ENCODE measurements around the gene MAJIN. TPM values are rescaled to one million over a fixed set of nuclear protein-coding genes. Genes with fewer than 3 reads are reported as not detected.
A peak's percentile ranks its signal among the peaks of the same experiment; 100 is the strongest.

The MAJIN gene
- total and polyA plus RNA-seq, 5 experiments from 2014 or later = 0.48 to 2.4 (median 1.4) TPM; not detected in 1

DNA sequence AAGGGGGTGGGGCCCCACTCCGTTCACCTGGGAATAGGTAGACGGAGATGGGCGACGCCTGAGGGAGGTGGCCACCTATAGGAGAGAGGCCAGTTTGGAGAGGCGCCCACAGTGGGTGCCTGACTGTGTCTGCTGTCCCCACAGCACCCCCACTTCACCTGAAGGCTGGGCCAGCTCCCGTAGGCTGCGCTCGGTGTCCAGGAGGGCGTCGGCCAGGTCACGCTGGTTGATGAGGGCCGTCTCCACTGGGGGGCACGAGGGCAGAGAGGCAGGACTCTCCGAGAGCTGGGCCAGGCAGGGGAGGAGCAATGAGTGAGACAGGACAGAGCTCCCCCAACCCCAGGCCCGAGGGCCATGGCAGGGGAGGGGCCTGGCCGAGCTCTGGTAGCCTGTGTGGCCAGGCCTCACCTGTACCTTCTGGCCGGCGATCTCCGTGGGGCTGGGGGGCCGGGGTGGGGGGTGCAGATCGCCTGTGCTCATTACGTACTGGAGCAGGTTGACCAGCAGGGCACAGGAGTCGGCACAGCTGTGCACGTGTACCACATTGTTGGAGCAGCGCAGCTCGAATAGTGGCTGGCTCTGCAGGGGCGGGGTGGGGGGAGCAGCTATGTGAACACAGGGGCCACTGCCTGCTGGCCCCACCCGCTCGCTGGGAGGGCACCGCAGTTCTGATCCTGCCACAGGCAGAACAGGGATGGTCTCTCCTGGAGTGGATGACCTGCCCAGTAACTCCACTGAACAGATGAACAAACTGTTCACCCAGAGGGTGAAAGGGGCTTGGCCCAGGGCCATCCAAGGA is 69.6 kb downstream of the MAJIN start:
- no peak overlapping the region for H3K4me3 Mint-ChIP-seq
- no peaks in the 10 kb centered on the region for H3K9me3 Mint-ChIP-seq
- no peaks in the 10 kb centered on the region for H3K27me3 Mint-ChIP-seq
- DNase-seq (no peak), ATAC-seq (no peak)
- H3K36me3 Mint-ChIP-seq = peaks cover 0 to 54% (median 6%) of the 10 kb centered on the region in 3 donors
- peak overlapping the region in 3 of 10 donors; percentile 81 to 91 (median 87) for H3K27ac Mint-ChIP-seq
- POLR2A ChIA-PET = interaction anchor here (0.9 to 1.2 kb wide), 3 partner anchors 10 to 22 kb away, joined by 3 to 5 read pairs (median 4); no protein-coding TSS in a partner anchor
- peaks cover 9 to 19% (median 11%) of the 10 kb centered on the region in 4 donors for H3K4me1 Mint-ChIP-seq

DNA sequence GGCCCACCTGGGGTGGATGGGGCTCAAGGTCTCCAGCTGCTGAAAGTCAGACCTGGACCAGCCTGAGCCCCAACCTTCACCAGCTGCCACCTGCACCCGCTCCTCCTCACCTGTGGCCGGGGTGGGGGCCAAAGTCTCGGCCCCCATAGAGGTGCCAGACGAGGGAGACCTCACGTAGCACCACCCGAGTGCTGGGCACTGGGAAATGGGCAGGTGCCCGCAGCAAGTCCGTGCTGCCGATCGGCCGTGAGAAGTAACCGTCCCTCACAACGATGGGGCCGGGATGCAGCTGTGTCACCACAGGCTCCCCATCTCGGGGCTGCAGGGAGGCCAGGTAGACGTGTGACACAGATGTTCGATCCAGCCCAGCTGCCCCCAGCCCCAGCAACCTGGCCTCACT is 71.1 kb downstream of the MAJIN start:
- H3K4me3 Mint-ChIP-seq = no peak overlapping the region
- DNase-seq (no peak), ATAC-seq (peak in 1 of 2 donors; percentile 4)
- H3K9me3 Mint-ChIP-seq = no peaks in the 10 kb centered on the region
- peak overlapping the region in 2 of 10 donors; percentile 25 to 53 for H3K27ac Mint-ChIP-seq
- POLR2A ChIA-PET = interaction anchor here (45.7 kb wide), 1 partner anchor 44 kb away, joined by 2449 read pairs; the partner anchor contains the start of gene CDC42BPG
- peaks cover 9 to 19% (median 11%) of the 10 kb centered on the region in 4 donors for H3K4me1 Mint-ChIP-seq
- H3K36me3 Mint-ChIP-seq = peaks cover 0 to 63% (median 6%) of the 10 kb centered on the region in 3 donors
- no peaks in the 10 kb centered on the region for H3K27me3 Mint-ChIP-seq

DNA sequence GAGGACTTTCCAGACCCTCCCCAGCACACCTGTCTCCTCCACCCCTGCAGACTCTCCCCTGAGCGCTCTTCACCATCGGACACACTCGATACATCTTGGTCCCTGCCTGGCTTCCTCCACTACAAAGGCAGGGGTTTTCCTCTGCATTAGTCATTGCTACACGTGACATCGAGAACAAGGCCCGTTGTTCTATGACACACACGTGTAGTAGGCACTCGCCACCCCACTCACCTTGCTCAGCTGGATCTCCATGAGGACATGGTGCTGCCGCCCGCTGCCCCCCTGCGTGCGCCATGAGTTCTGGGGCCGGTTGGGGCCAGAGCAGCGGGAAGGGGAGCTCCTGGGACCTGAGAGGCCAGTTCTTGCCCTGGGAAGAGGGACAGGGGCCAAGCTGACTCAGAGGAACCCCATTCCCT is 71.6 kb downstream of the MAJIN start:
- peaks cover 0 to 63% (median 6%) of the 10 kb centered on the region in 3 donors for H3K36me3 Mint-ChIP-seq
- H3K4me1 Mint-ChIP-seq = peaks cover 9 to 19% (median 12%) of the 10 kb centered on the region in 4 donors
- ATAC-seq (peak; percentile 87 to 98), DNase-seq (peak in 7 of 10 donors; percentile 34 to 80 (median 44))
- H3K27ac Mint-ChIP-seq = peak overlapping the region; percentile 18 to 95 (median 82)
- peak overlapping the region in 7 of 10 donors; percentile 4 to 77 (median 40) for H3K4me3 Mint-ChIP-seq
- H3K9me3 Mint-ChIP-seq = no peaks in the 10 kb centered on the region
- POLR2A ChIA-PET = interaction anchor here (0.7 to 45.7 kb wide), 2 partner anchors 22 to 44 kb away, joined by 4 to 2449 read pairs; partner anchors contain the start of genes CDC42BPG and EHD1
- no peaks in the 10 kb centered on the region for H3K27me3 Mint-ChIP-seq

DNA sequence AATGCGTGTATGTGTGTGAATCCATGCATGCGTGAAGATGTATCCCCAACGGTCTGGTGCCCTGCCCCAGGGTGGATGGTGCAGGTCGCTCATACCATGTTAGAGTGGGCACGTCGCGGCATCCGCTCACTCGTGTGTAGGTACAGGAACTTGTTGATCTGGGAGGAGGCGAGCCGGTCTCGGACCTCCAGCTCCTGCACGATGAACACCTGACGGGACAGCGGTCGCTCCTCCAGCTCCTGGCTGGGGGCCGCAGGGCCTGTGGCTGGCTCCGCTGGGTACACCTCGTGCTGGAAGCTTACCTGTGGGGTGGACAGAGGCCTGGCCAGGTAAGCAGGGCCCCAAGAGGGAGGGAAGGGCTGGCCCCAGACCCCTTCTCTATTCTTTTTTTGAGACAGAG is 73.4 kb downstream of the MAJIN start:
- no peak for ATAC-seq
- POLR2A ChIA-PET = interaction anchor here (45.7 kb wide), 1 partner anchor 42 kb away, joined by 2449 read pairs; the partner anchor contains the start of gene CDC42BPG

DNA sequence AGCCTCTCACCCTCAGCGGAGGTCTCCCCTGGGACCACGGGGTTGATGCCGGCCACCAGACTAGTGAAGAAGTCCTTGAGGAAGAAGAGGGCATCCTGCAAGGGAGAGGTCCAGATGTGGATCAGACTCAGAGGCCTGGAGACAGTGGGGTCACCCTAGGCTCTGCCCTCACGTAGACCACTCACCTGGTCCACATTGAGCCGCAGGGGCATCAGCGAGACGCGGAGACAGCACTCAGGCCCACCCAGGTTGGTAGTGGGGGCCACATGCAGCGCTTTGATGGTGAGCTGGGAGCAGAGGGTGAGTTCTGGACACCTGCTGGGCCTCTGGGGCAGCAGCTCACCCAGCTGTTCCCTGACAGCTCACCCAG is 73.8 kb downstream of the MAJIN start:
- no peak overlapping the region for H3K4me3 Mint-ChIP-seq
- POLR2A ChIA-PET = interaction anchor here (45.7 kb wide), 1 partner anchor 42 kb away, joined by 2449 read pairs; the partner anchor contains the start of gene CDC42BPG
- peaks cover 0 to 50% (median 6%) of the 10 kb centered on the region in 3 donors for H3K36me3 Mint-ChIP-seq

More for the DNA sequence above, 73.4 kb downstream of the MAJIN start:
- Mint-ChIP-seq H3K9me3 (no peaks in the 10 kb centered on the region), H3K27ac (peak overlapping the region in 1 of 10 donors; percentile 79), H3K36me3 (peaks cover 0 to 51% (median 6%) of the 10 kb centered on the region in 3 donors), H3K4me3 (no peak overlapping the region), H3K27me3 (no peaks in the 10 kb centered on the region), H3K4me1 (peaks cover 12 to 25% (median 15%) of the 10 kb centered on the region in 4 donors)
- DNase-seq = no peak

DNA sequence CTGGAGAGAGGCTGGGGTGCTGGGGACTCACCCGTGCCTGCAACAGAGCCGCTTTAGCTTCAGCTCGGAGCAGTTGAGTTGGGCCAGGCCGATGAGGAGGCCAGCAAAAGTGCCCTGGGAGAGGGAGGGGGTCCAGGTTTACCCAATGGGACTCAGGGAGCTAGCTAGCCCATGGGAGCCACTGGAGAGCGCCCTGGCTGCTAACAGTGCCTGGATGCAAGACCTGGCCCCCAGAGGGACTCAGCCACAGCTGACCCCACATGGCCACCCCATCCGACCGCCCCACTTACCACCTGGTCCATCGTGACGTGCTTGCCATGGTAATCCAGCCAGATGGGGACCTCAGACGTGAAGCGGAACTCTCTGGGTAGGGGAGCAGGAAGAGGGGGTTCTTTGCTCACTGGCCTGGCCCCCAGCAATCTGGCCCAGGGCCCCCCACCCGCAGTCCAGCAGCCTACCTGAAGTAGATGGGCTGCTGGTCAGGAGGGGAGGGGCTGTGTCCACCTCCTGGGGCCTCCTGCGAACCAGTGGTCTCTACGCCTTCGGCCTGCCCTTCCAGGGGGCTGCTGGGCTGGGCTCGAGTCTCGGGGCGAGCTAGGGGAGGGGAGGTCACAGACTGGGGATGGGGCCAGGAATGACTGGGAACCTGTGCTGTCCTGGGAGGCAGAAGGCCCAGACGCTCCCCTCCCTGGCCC is 74.4 kb downstream of the MAJIN start:
- DNase-seq (no peak), ATAC-seq (no peak)
- Mint-ChIP-seq H3K27ac (peak overlapping the region in 1 of 10 donors; percentile 48), H3K4me1 (peaks cover 14 to 25% (median 15%) of the 10 kb centered on the region in 4 donors), H3K4me3 (no peak overlapping the region), H3K9me3 (no peaks in the 10 kb centered on the region), H3K36me3 (peaks cover 0 to 48% (median 6%) of the 10 kb centered on the region in 3 donors), H3K27me3 (no peaks in the 10 kb centered on the region)
- POLR2A ChIA-PET = interaction anchor here (45.7 kb wide), 1 partner anchor 41 kb away, joined by 2449 read pairs; the partner anchor contains the start of gene CDC42BPG

More for the DNA sequence above, 73.8 kb downstream of the MAJIN start:
- Mint-ChIP-seq H3K27ac (peak overlapping the region in 1 of 10 donors; percentile 79), H3K4me1 (peaks cover 12 to 25% (median 15%) of the 10 kb centered on the region in 4 donors), H3K9me3 (no peaks in the 10 kb centered on the region), H3K27me3 (no peaks in the 10 kb centered on the region)
- ATAC-seq (no peak), DNase-seq (no peak)

DNA sequence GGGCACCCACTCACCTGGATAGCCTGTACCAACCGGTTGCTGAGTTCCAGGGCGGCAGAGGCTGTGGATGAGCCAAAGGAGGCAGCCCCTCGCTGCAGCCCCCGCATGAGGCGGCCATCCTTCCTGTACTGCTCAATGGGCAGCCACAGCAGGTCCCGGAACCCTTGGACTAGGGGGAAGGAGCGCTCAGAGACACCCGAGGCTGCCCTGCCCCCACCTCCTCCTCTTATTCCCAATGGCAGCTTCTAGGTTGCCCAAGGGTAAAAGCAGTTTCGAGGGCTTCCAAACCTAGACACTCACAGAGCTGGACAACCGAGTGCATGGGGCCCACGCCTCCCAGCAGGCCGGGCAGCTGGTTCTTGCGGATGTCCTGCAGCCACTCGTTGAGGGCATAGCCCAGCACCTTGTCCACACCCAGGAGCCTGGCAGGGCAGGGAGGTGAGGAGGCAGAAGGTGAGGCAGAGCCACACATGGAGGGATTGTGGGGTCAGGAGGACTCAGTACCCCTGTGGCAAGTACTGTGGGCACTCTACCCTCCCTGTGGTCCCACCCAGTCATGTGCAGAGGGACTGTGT is 75.4 kb downstream of the MAJIN start:
- peaks cover 0 to 42% (median 6%) of the 10 kb centered on the region in 3 donors for H3K36me3 Mint-ChIP-seq
- no peaks in the 10 kb centered on the region for H3K27me3 Mint-ChIP-seq
- H3K4me1 Mint-ChIP-seq = peaks cover 14 to 21% (median 16%) of the 10 kb centered on the region in 4 donors
- DNase-seq (no peak), ATAC-seq (no peak)
- peak overlapping the region in 2 of 10 donors; percentile 28 to 76 for H3K27ac Mint-ChIP-seq
- POLR2A ChIA-PET = interaction anchor here (0.6 to 45.7 kb wide), 2 partner anchors 40 to 210 kb away, joined by 4 to 2449 read pairs; partner anchors contain the start of gene CDC42BPG
- H3K9me3 Mint-ChIP-seq = no peaks in the 10 kb centered on the region
- no peak overlapping the region for H3K4me3 Mint-ChIP-seq

DNA sequence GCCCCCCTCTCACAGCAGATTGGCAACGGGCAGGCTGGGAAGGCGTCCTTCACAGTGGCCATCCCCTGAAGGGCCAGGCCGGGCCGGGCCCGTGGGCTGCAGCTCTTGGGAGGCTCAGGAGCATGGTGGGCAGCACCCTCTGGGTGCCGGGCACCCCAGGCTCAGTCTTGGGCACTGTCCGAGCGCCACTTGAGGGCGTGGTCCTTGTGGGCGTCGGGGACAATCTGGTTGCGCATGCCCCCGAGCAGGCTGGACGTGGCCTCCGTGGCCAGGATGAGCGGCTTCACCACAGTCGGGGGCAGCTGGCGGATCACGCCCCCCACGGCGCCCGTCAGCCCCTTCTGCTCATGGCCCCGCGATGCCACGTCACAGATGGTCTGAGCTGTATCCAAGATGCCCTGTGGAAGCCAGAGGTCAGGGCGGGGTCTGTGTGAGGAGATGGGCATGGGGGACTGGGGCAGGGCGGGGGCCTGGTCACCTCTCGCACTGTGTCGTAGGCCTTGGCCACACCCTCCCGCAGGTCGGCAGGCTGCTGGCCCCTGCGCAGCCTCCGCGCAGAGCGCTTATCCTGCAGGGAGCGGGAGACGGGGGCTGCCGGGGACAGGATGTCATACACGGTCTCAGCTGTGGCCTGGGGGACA is 77.0 kb downstream of the MAJIN start:
- Mint-ChIP-seq H3K27me3 (no peaks in the 10 kb centered on the region), H3K9me3 (no peaks in the 10 kb centered on the region)

DNA sequence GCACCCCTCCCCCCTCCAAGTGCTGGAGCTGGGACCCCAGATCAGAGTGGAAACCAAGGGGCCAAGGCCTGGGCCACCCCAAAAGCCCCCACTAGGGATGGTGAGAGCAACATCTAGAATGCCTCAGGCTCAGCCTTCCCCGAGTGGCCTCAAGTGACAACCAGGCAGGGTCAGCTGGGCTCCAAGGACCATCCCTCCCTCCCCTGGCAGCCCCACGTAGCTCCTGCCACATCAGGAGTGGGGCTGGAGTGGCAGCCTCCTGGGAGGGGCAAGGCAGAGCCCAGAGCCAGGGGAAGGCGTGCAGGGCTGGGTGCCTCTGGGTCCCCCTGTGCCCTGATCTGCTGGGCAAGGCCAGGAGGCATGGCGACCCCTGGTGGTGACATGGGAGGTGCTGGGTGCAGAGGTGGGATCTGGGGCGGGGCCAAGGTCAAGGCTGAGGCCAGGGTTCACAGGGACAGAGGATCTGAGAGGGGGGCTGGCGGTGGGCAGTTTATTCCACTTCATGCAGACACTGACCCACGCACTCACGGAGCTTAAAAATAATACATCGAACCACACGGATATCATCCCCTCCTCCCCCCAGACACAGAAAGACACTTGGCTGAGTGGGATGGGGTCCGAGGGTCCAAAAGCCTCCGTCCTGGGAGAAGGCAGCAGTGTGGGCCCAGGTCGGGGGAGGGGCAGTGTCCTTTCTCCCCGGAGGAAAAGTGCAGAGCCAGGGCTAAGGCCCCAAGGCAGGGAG is 77.7 kb downstream of the MAJIN start:
- ATAC-seq = peak; percentile 93 to 98
- peak overlapping the region in 3 of 10 donors; percentile 9 to 68 (median 45) for H3K27ac Mint-ChIP-seq
- DNase-seq = peak; percentile 80 to 95 (median 90)
- H3K36me3 Mint-ChIP-seq = peaks cover 0 to 26% (median under 1%) of the 10 kb centered on the region in 3 donors
- H3K4me1 Mint-ChIP-seq = peaks cover 6 to 11% (median 8%) of the 10 kb centered on the region in 4 donors
- no peaks in the 10 kb centered on the region for H3K27me3 Mint-ChIP-seq
- H3K9me3 Mint-ChIP-seq = no peaks in the 10 kb centered on the region
- POLR2A ChIA-PET = interaction anchor here (1.1 to 45.7 kb wide), 4 partner anchors 9 to 150 kb away, joined by 4 to 2449 read pairs (median 10); partner anchors contain the start of genes CDC42BPG, EHD1 and RASGRP2
- no peak overlapping the region for H3K4me3 Mint-ChIP-seq

More for the DNA sequence above, 77.0 kb downstream of the MAJIN start:
- Mint-ChIP-seq H3K36me3 (peaks cover 0 to 32% (median 3%) of the 10 kb centered on the region in 3 donors), H3K27ac (peak overlapping the region in 1 of 10 donors; percentile 76), H3K4me3 (no peak overlapping the region), H3K4me1 (peaks cover 7 to 12% (median 10%) of the 10 kb centered on the region in 4 donors)
- DNase-seq = no peak
- no peak for ATAC-seq
- POLR2A ChIA-PET = interaction anchor here (0.8 to 45.7 kb wide), 4 partner anchors 10 to 39 kb away, joined by 3 to 2449 read pairs (median 9); partner anchors contain the start of genes CDC42BPG and EHD1

DNA sequence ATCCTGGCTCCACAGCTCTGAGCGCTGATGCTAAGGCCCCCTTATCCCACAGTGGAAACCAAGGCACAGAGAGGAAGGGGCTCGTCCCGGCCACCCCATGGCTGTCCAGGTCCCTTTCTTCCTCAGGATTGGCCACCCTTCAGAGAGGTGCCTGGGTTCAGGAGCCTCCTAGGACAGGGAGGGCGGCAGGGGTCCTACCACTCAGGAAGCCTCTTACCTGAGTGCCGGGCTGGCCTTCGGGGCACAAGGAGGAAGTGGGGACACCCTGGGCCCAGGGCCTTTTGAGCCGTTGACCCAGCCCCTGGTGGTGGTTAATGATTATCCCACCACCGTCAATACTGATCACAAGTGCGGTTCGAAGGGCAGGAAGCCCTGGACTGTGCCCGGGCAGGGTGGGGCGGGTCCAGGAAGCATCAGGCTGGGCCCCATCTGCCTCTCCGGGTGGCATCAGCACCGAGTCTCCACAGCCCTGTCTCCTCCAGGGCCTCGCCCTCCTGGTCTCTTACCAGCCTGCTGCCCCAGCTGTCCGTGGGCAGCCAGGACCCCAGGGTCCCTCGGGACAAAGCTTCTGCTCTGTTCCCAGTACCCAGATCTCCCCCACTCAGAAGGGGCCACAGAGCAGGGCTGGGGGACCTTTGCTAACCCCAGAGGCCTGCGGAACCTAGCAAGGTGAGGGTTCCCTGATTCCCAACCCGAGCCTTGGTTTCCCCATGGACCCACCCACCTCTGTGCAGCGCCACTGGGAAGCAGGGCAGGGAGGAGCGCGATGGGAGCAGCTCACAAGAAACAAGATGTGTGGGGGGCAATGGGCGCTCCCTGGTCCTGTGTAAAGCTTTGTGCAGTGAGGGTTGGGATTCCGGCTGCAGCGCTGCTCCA is 78.5 kb downstream of the MAJIN start:
- ATAC-seq (no peak), DNase-seq (no peak)
- POLR2A ChIA-PET = interaction anchor here (1.0 to 45.7 kb wide), 6 partner anchors 8 to 149 kb away, joined by 3 to 2449 read pairs (median 10); partner anchors contain the start of genes CDC42BPG, EHD1 and RASGRP2
- peaks cover 0 to 19% (median 0%) of the 10 kb centered on the region in 3 donors for H3K36me3 Mint-ChIP-seq
- H3K9me3 Mint-ChIP-seq = no peaks in the 10 kb centered on the region
- H3K4me3 Mint-ChIP-seq = no peak overlapping the region
- H3K27ac Mint-ChIP-seq = peak overlapping the region in 1 of 10 donors; percentile 3
- H3K27me3 Mint-ChIP-seq = no peaks in the 10 kb centered on the region
- H3K4me1 Mint-ChIP-seq = peaks cover 4 to 13% (median 8%) of the 10 kb centered on the region in 4 donors
